Kidney epithelial cell (primary cell): ENCODE measurements around the gene AADAT. TPM values are rescaled to one million over a fixed set of nuclear protein-coding genes. Genes with fewer than 3 reads are reported as not detected.

ENCODE experiments used
- DNase-seq: peaks from one replicate; pipeline ENCODE4 v3.0.0-alpha.2; 2010; ENCODE audit warnings: low read depth
- H3K27me3 ChIP-seq: 2 replicates; pipeline ENCODE4 v1.6.0; 2011; ENCODE audit warnings: low read length; ENCODE audit not compliant: control insufficient read depth, insufficient read depth
- H3K36me3 ChIP-seq: 2 replicates; pipeline ENCODE4 v1.5.1; 2011; ENCODE audit warnings: low read length; ENCODE audit not compliant: control insufficient read depth, insufficient read depth
- H3K4me3 ChIP-seq: 2 replicates; pipeline ENCODE4 v1.5.1; 2011; ENCODE audit warnings: low read depth, mild to moderate bottlenecking, control low read depth, low read length
- CTCF ChIP-seq: IDR thresholded peaks from 2 replicates; pipeline ENCODE4 v1.5.1; 2011; ENCODE audit warnings: mild to moderate bottlenecking, moderate library complexity, low read length, control low read depth, inconsistent platforms; ENCODE audit not compliant: insufficient read depth, poor library complexity, severe bottlenecking
- total RNA-seq: library from RNA; depleted of rRNA; stranded (reverse); fragments of >200 nt; gene quantifications from 2 replicates; pipeline ENCODE4 v1.2.3, GENCODE V29; 2015

AADAT gene
- total RNA-seq, 1 donor from 2014 or later: 13.7 TPM

DNA sequence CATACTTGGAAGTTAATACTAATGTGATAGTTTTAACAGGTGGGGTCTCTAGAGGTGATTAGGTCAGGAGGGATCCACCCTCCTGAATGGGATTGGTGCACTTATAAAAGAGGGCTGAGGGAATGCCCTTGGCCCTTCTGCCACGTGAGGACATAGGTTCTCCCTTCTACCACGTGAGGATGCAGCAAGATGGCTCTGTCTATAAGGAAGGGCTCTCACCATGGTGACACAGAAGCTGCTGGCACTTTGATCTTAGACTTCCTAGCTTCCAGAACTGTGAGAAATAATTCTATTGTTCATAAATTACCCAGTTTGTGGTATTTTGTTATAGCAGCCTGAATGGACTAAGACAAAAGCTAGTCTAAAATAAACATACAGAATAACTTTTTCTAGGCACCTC, 1.0 kb downstream of the AADAT start:
- DNase-seq: no peak
- peak overlapping the region; percentile 44 for H3K4me3 ChIP-seq
- H3K27me3 ChIP-seq: no peaks in the 10 kb centered on the region
- TF ChIP-seq CTCF: no peak
- peaks cover 1% of the 10 kb centered on the region for H3K36me3 ChIP-seq

GRCh38 chr4:170087163-170087700, 2.5 kb downstream of the AADAT start:
- no peak for DNase-seq
- H3K27me3 ChIP-seq: no peaks in the 10 kb centered on the region

DNA sequence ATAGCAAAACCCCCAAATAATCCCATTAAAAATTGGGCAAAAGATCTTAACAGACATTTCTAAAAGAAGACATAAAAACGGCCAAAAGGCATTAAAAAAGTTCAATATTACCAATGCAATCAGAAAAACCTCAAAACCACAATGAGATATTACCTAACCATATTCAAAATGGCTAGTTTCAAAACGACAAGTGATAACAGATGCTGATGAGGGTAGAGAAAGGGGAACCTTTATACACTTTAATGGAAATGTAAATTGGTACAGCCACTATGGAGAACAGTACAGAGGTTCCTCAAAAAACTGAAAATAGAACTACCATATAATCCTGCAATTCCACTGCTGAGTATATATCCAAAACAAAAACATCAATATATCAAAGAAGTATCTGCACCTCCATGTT, 6.2 kb downstream of the AADAT start:
- no peaks in the 10 kb centered on the region for H3K27me3 ChIP-seq
- TF ChIP-seq CTCF: no peak
- peaks cover 1% of the 10 kb centered on the region for H3K36me3 ChIP-seq
- H3K4me3 ChIP-seq: no peak overlapping the region
- no peak for DNase-seq

More at GRCh38 chr4:170087163-170087700, 2.5 kb downstream of the AADAT start:
- Histone ChIP-seq H3K4me3 (no peak overlapping the region), H3K36me3 (peaks cover 1% of the 10 kb centered on the region)
- TF ChIP-seq CTCF: no peak

GRCh38 chr4:170080496-170080895, 9.3 kb downstream of the AADAT start:
- TF ChIP-seq CTCF: no peak
- H3K27me3 ChIP-seq: no peaks in the 10 kb centered on the region
- DNase-seq: no peak
- no peak overlapping the region for H3K4me3 ChIP-seq
- peaks cover 1% of the 10 kb centered on the region for H3K36me3 ChIP-seq

- DNase-seq: no peak
- TF ChIP-seq CTCF: no peak
- Histone ChIP-seq H3K27me3 (no peaks in the 10 kb centered on the region), H3K4me3 (no peak overlapping the region), H3K36me3 (peaks cover 1% of the 10 kb centered on the region)
Observed at GRCh38 chr4:170079981-170080380, 9.8 kb downstream of the AADAT start.

DNA sequence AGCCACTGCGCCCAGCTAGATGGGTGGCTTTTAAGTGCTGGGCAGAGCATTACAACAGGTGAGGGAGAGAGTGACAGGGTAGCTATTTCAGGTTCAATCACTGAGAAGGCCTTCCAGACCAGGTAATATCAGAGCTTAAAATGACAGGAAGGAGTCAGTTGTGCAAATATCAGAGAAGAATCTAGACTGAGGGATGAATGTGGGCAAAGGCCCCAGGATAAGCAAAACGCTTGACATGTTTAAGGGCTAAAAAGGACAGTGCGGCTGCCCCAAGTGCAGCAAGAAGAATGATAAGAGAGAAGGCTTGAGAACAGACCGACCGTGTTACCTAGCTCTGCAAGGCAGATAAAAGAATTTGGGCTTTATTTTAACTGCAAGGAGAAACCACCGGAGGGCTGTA, 18.6 kb downstream of the AADAT start:
- Histone ChIP-seq H3K36me3 (peaks cover 1% of the 10 kb centered on the region), H3K27me3 (no peaks in the 10 kb centered on the region), H3K4me3 (no peak overlapping the region)
- TF ChIP-seq CTCF: no peak
- DNase-seq: no peak
